ENCODE results near the gene RPL38.

Gene RPL38

DNA sequence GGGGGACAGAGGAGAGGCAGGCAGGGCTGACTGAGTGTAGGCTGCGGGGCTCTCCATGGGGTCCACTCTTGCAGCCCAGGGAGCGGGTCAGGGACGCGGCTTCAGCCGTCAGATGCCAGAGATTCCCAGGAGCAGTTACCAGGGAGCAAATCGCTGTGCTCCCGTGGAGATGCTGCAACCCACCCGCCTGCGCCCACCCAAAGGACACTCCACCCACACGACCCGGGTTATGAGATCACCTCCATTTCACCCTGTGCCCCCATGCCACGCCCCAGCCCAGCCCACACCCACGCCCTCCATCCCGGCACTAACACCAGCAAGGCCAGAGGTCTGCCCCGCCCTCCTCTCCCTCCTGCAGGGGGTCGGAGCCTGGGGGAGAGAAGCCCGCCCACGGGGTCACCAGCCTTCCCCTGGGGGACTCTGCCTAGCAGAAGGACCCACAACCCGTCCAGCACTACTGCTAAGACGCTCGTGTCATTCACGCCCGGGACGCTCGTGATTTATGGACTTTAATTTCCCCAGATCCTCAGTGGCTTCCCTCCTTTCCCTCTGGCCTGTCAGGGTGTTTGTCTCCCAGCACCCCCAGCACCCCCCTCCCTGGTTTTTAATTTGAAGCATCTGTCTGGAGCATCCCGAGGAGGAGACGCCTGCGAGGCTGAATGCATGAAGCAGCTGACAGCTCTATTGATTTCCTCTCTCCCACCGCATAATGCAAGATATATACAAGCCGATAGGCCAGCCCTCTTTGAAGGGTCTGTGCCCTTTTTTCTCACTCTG lies 6.7 kb upstream of the RPL38 start (continued):
- TF ChIP-seq TRIM28 (IDR thresholded peaks at IDR 0.05; ENCODE audit: borderline replicate concordance, low read length) = no peak
- no peak for TF ChIP-seq ZNF830 (tag by site-specific recombination; IDR thresholded peaks at IDR 0.05; ENCODE audit: low read depth)
- no peak for TF ChIP-seq ZNF202 (tag by site-specific recombination; IDR thresholded peaks at IDR 0.05; ENCODE audit: borderline replicate concordance)
- no peak for TF ChIP-seq ZNF514 (tag by site-specific recombination; IDR thresholded peaks at IDR 0.05)
- no peak for TF ChIP-seq ZNF112 (tag by site-specific recombination; IDR thresholded peaks at IDR 0.05)
- TF ChIP-seq ZNF670 (tag by site-specific recombination; IDR thresholded peaks at IDR 0.05; ENCODE audit: low read depth) = no peak
- TF ChIP-seq OVOL3 (tag by site-specific recombination; IDR thresholded peaks at IDR 0.05) = no peak
- no peak for TF ChIP-seq PBX3 (CRISPR knock-in tag; IDR thresholded peaks at IDR 0.05)
- TF ChIP-seq GLI4 (tag by site-specific recombination; IDR thresholded peaks at IDR 0.05) = no peak
- TF ChIP-seq KLF9 (tag by site-specific recombination; IDR thresholded peaks at IDR 0.05; ENCODE audit: low read depth) = peak; percentile 64
- TF ChIP-seq ZIC2 (tag by site-specific recombination; IDR thresholded peaks at IDR 0.05) = peak; percentile 90

DNA sequence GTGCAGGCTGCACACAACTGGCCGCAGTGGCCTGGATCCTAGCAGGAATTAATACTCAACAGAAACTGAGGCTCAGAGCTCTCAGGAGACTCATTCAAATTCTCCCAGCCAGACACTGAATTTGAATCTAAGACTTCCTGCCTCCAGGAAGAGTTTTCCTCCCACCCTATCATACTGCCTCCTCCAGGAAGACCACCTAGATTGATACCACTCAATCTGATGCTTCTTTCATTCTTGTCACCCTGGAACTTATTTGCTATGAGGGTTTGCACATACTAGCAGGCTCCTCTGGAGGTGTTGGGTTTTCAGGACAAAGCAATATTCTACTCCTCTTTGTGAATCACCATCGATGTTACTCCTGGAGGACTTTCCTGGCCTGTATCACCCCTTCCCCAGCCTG lies 5.7 kb upstream of the RPL38 start:
- Histone ChIP-seq H3K4me3 (ENCODE audit: low read depth, low read length) (no peak overlapping the region), H3K27ac (ENCODE audit: extremely low read depth, low read depth, low read length) (no peak overlapping the region), H3K9me3 (ENCODE audit: control insufficient read depth, insufficient read depth, low read depth, low read length) (no peaks in the 10 kb centered on the region), H3K4me1 (ENCODE audit: control insufficient read depth, insufficient read depth, low read length) (no peaks in the 10 kb centered on the region), H3K36me3 (ENCODE audit: control insufficient read depth in 2 of 2, insufficient read depth in 1 of 2, low read length in 2 of 2) (no peaks in the 10 kb centered on the region)
- CTCF ChIA-PET = interaction anchor here (0.6 to 6.7 kb wide), 5 partner anchors 7 to 163 kb away, joined by 3 to 74 read pairs (median 24); partner anchors contain the start of gene BTBD17
- TF ChIP-seq ZNF266 (tag by site-specific recombination; IDR thresholded peaks at IDR 0.05; ENCODE audit: low read depth) (no peak), ZNF473 (tag by site-specific recombination; IDR thresholded peaks at IDR 0.05) (no peak), ZNF324 (tag by site-specific recombination; IDR thresholded peaks at IDR 0.05) (no peak), ZNF426 (tag by site-specific recombination; IDR thresholded peaks at IDR 0.05) (no peak), ZFP37 (tag by site-specific recombination; IDR thresholded peaks at IDR 0.05) (no peak), ZNF211 (tag by site-specific recombination; IDR thresholded peaks at IDR 0.05; ENCODE audit: low read depth) (no peak), ZBTB44 (tag by site-specific recombination; IDR thresholded peaks at IDR 0.05) (no peak), ZNF335 (tag by site-specific recombination; conservative IDR thresholded peaks at IDR 0.05) (no peak), ZBTB49 (tag by site-specific recombination; IDR thresholded peaks at IDR 0.05; ENCODE audit: low read depth) (no peak), ZNF785 (tag by site-specific recombination; IDR thresholded peaks at IDR 0.05) (no peak), ZNF561 (tag by site-specific recombination; IDR thresholded peaks at IDR 0.05; ENCODE audit: borderline replicate concordance) (no peak), ZNF488 (tag by site-specific recombination; IDR thresholded peaks at IDR 0.05) (no peak), ZNF174 (tag by site-specific recombination; IDR thresholded peaks at IDR 0.05) (no peak), ZNF510 (tag by site-specific recombination; IDR thresholded peaks at IDR 0.05; ENCODE audit: insufficient replicate concordance) (no peak), ZNF555 (tag by site-specific recombination; conservative IDR thresholded peaks at IDR 0.05) (no peak), ZFHX2 (tag by site-specific recombination; conservative IDR thresholded peaks at IDR 0.05) (no peak)
- TF ChIP-seq, protein P1, sequence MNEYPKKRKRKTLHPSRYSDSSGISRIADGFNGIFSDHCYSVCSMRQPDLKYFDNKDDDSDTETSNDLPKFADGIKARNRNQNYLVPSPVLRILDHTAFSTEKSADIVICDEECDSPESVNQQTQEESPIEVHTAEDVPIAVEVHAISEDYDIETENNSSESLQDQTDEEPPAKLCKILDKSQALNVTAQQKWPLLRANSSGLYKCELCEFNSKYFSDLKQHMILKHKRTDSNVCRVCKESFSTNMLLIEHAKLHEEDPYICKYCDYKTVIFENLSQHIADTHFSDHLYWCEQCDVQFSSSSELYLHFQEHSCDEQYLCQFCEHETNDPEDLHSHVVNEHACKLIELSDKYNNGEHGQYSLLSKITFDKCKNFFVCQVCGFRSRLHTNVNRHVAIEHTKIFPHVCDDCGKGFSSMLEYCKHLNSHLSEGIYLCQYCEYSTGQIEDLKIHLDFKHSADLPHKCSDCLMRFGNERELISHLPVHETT (tag by site-specific recombination; IDR thresholded peaks at IDR 0.05) = no peak
- POLR2A ChIA-PET = no interaction called here

All from HEK293 (cell line).